ENCODE measurements around the gene IFT172. TPM values are rescaled to one million over a fixed set of nuclear protein-coding genes. Genes with fewer than 3 reads are reported as not detected.
A peak's percentile ranks its signal among the peaks of the same experiment; 100 is the strongest.

The IFT172 gene
- total RNA-seq, 1 experiment from 2014 or later: 41.7 TPM

DNA sequence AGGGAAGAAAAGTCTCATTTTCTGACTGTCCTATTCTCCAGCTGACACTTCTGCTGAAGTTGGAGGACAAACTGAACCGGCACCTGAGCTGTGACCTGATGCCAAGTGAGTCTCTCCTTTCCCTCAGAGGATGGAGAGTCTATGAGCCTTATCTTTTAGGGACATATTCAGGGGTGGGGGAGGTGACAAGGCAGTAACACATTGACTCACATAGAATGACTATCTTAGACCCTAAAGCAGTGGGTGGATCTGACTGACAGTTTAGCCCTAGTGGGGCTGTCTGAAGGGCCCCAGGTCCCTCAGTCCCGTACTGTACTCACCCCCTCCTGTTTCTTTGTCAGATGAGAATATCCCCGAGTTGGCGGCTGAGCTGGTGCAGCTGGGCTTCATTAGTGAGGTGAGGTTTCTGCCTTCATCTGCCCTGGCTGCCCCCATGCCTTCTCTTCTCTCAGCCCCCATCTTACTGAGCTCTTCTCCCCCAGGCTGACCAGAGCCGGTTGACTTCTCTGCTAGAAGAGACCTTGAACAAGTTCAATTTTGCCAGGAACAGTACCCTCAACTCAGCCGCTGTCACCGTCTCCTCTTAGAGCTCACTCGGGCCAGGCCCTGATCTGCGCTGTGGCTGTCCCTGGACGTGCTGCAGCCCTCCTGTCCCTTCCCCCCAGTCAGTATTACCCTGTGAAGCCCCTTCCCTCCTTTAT lies 48.2 kb downstream of the IFT172 start:
- BruUV-seq (replicated peaks): no TSS peak
- Mint-ChIP-seq H3K27ac (ENCODE audit: unreplicated experiment) (peak overlapping the region; percentile 10), H3K36me3 (ENCODE audit: insufficient read depth, unreplicated experiment) (peaks cover 68% of the 10 kb centered on the region), H3K27me3 (ENCODE audit: unreplicated experiment) (no peaks in the 10 kb centered on the region), H3K4me1 (ENCODE audit: low read depth, unreplicated experiment) (peaks cover 26% of the 10 kb centered on the region), H3K4me3 (ENCODE audit: low read depth, unreplicated experiment) (no peak overlapping the region), H3K9me3 (ENCODE audit: low read depth, unreplicated experiment) (no peaks in the 10 kb centered on the region)
- DNase-seq: no peak
- intact Hi-C loops (cut with micrococcal nuclease; ENCODE audit: unreplicated experiment): loop anchor here (5.0 to 10.0 kb wide), 2 partner anchors 34 to 143 kb away; partner anchors contain the start of genes PPM1G and ZNF512
- CTCF ChIA-PET: interaction anchor here (0.6 to 0.7 kb wide), 2 partner anchors 30 to 86 kb away, joined by 3 read pairs; no protein-coding TSS in a partner anchor
- TF ChIP-seq, protein P1, sequence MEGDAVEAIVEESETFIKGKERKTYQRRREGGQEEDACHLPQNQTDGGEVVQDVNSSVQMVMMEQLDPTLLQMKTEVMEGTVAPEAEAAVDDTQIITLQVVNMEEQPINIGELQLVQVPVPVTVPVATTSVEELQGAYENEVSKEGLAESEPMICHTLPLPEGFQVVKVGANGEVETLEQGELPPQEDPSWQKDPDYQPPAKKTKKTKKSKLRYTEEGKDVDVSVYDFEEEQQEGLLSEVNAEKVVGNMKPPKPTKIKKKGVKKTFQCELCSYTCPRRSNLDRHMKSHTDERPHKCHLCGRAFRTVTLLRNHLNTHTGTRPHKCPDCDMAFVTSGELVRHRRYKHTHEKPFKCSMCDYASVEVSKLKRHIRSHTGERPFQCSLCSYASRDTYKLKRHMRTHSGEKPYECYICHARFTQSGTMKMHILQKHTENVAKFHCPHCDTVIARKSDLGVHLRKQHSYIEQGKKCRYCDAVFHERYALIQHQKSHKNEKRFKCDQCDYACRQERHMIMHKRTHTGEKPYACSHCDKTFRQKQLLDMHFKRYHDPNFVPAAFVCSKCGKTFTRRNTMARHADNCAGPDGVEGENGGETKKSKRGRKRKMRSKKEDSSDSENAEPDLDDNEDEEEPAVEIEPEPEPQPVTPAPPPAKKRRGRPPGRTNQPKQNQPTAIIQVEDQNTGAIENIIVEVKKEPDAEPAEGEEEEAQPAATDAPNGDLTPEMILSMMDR (IDR thresholded peaks at IDR 0.05; ENCODE audit: unreplicated experiment): no peak

DNA sequence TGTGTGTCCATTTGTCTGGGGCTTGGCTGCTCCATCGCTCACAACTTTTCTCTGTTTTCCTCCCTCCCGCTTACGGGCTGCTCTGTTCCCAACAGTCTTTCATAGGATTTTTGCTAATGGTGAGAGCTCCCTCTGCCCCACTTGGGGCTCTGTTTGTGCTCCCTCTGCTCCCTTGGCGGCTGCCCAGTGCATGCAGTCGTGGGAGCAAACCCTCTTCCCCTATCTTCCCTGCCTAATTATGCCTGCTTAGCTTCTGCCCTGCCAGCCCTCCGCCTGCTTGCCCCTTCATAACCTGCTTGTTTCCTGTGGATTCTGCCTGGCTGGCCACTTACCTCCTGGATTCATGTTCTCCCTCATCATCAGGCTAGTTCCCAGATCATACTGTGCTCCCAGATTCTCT lies 53.9 kb downstream of the IFT172 start:
- no peaks in the 10 kb centered on the region for H3K27me3 Mint-ChIP-seq (ENCODE audit: unreplicated experiment)
- BruUV-seq (replicated peaks): no TSS peak
- no peak overlapping the region for H3K4me3 Mint-ChIP-seq (ENCODE audit: low read depth, unreplicated experiment)
- no peak overlapping the region for H3K27ac Mint-ChIP-seq (ENCODE audit: unreplicated experiment)
- no peaks in the 10 kb centered on the region for H3K9me3 Mint-ChIP-seq (ENCODE audit: low read depth, unreplicated experiment)
- CTCF ChIA-PET: no interaction called here
- no peaks in the 10 kb centered on the region for H3K4me1 Mint-ChIP-seq (ENCODE audit: low read depth, unreplicated experiment)
- no peak for DNase-seq
- intact Hi-C loops (cut with micrococcal nuclease; ENCODE audit: unreplicated experiment): no loop called here
- TF ChIP-seq, protein P1 (IDR thresholded peaks at IDR 0.05; ENCODE audit: unreplicated experiment): no peak
- peaks cover 52% of the 10 kb centered on the region for H3K36me3 Mint-ChIP-seq (ENCODE audit: insufficient read depth, unreplicated experiment)

DNA sequence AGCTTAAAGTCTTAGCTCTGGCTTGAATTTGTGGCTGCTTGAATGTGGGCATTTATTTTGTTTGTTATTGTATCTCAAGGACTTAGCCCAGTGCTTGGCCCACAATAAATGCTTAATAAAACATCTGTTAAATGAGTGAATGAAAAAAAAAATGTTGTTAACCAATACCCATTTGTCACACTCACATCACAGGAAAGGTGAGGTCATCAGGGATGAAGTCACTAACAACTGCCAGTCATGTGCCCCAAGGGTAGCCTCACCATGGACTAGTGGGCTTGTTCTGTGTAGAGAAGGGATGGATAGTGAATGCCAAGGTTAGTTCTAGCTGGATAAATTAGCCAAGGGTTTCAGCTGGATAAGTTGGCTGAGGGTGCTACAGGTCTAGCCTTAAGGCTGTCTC lies 58.1 kb downstream of the IFT172 start:
- Mint-ChIP-seq H3K27ac (ENCODE audit: unreplicated experiment) (no peak overlapping the region), H3K9me3 (ENCODE audit: low read depth, unreplicated experiment) (no peaks in the 10 kb centered on the region), H3K4me3 (ENCODE audit: low read depth, unreplicated experiment) (no peak overlapping the region), H3K27me3 (ENCODE audit: unreplicated experiment) (no peaks in the 10 kb centered on the region), H3K4me1 (ENCODE audit: low read depth, unreplicated experiment) (no peaks in the 10 kb centered on the region), H3K36me3 (ENCODE audit: insufficient read depth, unreplicated experiment) (peaks cover 51% of the 10 kb centered on the region)
- DNase-seq: no peak
- TF ChIP-seq, protein P1 (IDR thresholded peaks at IDR 0.05; ENCODE audit: unreplicated experiment): no peak
- BruUV-seq (replicated peaks): no TSS peak
- CTCF ChIA-PET: interaction anchor here (1.6 kb wide), 1 partner anchor 252 kb away, joined by 5 read pairs; no protein-coding TSS in a partner anchor
- intact Hi-C loops (cut with micrococcal nuclease; ENCODE audit: unreplicated experiment): no loop called here

DNA sequence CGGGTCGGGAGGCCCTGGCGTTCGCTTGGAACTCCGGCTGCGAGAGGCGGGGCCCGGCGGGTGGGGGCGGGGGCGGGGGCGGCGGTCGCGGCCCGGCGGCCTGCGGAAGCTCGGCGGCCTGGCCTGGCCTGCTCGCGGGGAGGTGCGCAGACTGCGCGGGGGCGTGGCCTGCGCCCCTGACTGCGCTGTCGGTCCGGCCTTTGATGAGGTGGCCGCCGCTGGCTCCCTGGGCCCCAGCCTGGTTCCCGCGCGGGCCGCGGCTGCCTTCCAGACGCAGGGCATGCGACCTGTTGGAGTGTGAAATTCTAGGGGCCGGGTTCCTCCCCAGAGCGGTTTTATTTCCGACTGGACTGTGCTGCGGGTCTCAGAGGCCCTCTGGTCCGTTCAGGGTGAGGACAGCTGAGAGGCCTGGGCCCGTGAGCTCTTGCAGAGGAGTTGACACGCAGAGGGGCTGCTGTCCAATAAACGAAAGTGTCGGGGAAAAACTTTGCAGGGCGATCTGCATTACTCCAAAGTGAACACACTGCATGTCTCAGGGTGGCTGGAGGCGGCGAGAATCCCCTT lies 60.5 kb downstream of the IFT172 start:
- no peaks in the 10 kb centered on the region for H3K4me1 Mint-ChIP-seq (ENCODE audit: low read depth, unreplicated experiment)
- BruUV-seq (replicated peaks): no TSS peak
- peak; percentile 89 for DNase-seq
- CTCF ChIA-PET: interaction anchor here (0.5 to 3.0 kb wide), 5 partner anchors 10 to 254 kb away, joined by 3 to 18 read pairs (median 3); partner anchors contain the start of gene PPM1G
- H3K36me3 Mint-ChIP-seq (ENCODE audit: insufficient read depth, unreplicated experiment): peaks cover 39% of the 10 kb centered on the region
- TF ChIP-seq, protein P1 (IDR thresholded peaks at IDR 0.05; ENCODE audit: unreplicated experiment): no peak
- H3K27me3 Mint-ChIP-seq (ENCODE audit: unreplicated experiment): no peaks in the 10 kb centered on the region
- H3K4me3 Mint-ChIP-seq (ENCODE audit: low read depth, unreplicated experiment): peak overlapping the region; percentile 97
- H3K27ac Mint-ChIP-seq (ENCODE audit: unreplicated experiment): peak overlapping the region; percentile 77
- H3K9me3 Mint-ChIP-seq (ENCODE audit: low read depth, unreplicated experiment): no peaks in the 10 kb centered on the region
- intact Hi-C loops (cut with micrococcal nuclease; ENCODE audit: unreplicated experiment): no loop called here
